Ishikawa (cell line): ENCODE measurements around the gene POGZ.

Source experiments
- CREB1 ChIP-seq: IDR thresholded peaks from 2 replicates; pipeline ENCODE4 v1.6.1; 2012; ENCODE audit warnings: low read depth
- EP300 ChIP-seq: IDR thresholded peaks from 2 replicates; pipeline ENCODE4 v1.6.1; 2012; ENCODE audit warnings: borderline replicate concordance
- FOXM1 ChIP-seq: IDR thresholded peaks from 2 replicates; pipeline ENCODE4 v1.6.1; 2012; ENCODE audit warnings: low read depth, borderline replicate concordance
- NFIC ChIP-seq: IDR thresholded peaks from 2 replicates; pipeline ENCODE4 v1.6.1; 2012
- REST ChIP-seq: IDR thresholded peaks from 2 replicates; pipeline ENCODE4 v1.6.1; 2012; ENCODE audit warnings: low read depth, mild to moderate bottlenecking
- USF1 ChIP-seq: IDR thresholded peaks from 2 replicates; pipeline ENCODE4 v1.6.1; 2012

GRCh38 chr1:151486557-151486956 lies 27.3 kb upstream of the POGZ start:
- TF ChIP-seq EP300 (no peak), REST (no peak), CREB1 (no peak), FOXM1 (no peak), NFIC (no peak), USF1 (no peak)
